CD14-positive monocyte (primary cell): Measurements from ENCODE around the gene PARD6B. TPM values are rescaled to one million over a fixed set of nuclear protein-coding genes. Genes with fewer than 3 reads are reported as not detected.

ENCODE experiments used
- DNase-seq, 3 donors: peaks; one replicate each; pipeline ENCODE4 v3.0.0-alpha.2; 2011 to 2022
- H2AFZ ChIP-seq: 2 replicates; pipeline ENCODE4 v1.6.0; 2012; ENCODE audit warnings: mild to moderate bottlenecking, low read depth, low read length, inconsistent platforms; ENCODE audit not compliant: insufficient read depth, poor library complexity, severe bottlenecking
- H3K27ac ChIP-seq, 2 donors: 1 replicate in 1 of 2; 2 replicates in 1 of 2; pipeline ENCODE4 v1.5.1; 2012 to 2013; ENCODE audit warnings: low read length in 2 of 2, control low read depth in 1 of 2, inconsistent platforms in 1 of 2, low read depth in 1 of 2, mild to moderate bottlenecking in 1 of 2
- H3K27me3 ChIP-seq, 2 donors: one replicate each; pipeline versions ENCODE4 v1.6.0 to v1.6.1; 2011 to 2013; ENCODE audit warnings: low read length in 2 of 2; ENCODE audit not compliant: control insufficient read depth in 2 of 2, insufficient read depth in 2 of 2
- H3K36me3 ChIP-seq, 2 donors: replicated peaks in 1 of 2; 1 replicate in 1 of 2; 2 replicates in 1 of 2; pipeline versions ENCODE4 v1.5.1 to v1.6.1; 2012 to 2013; ENCODE audit warnings: low read length in 2 of 2, control low read depth in 1 of 2, inconsistent platforms in 1 of 2, mild to moderate bottlenecking in 1 of 2; ENCODE audit not compliant: insufficient read depth in 2 of 2, control insufficient read depth in 1 of 2
- H3K4me1 ChIP-seq, 2 donors: 1 replicate in 1 of 2; 2 replicates in 1 of 2; pipeline versions ENCODE4 v1.5.1 to v1.6.1; 2012 to 2013; ENCODE audit warnings: low read length in 2 of 2, control low read depth in 1 of 2, inconsistent platforms in 1 of 2, mild to moderate bottlenecking in 1 of 2, moderate library complexity in 1 of 2; ENCODE audit not compliant: insufficient read depth in 2 of 2, control insufficient read depth in 1 of 2
- H3K4me2 ChIP-seq: replicated peaks from 2 replicates; pipeline ENCODE3; 2012; ENCODE audit warnings: low read length, moderate library complexity, mild to moderate bottlenecking; ENCODE audit not compliant: poor library complexity, severe bottlenecking; ENCODE audit errors: extremely low read depth
- H3K4me3 ChIP-seq, 3 experiments: fragments of 200-600 bp in 1 of 3; sonication (generic) in 1 of 3; replicated peaks in 1 of 3; 1 replicate in 2 of 3; 2 replicates in 1 of 3; pipeline ENCODE4 v1.5.1; 2011 to 2013; ENCODE audit warnings: low read length in 3 of 3, mild to moderate bottlenecking in 3 of 3, control low read depth in 2 of 3, low read depth in 2 of 3, inconsistent platforms in 1 of 3, moderate library complexity in 1 of 3
- H3K79me2 ChIP-seq: 2 replicates; pipeline ENCODE4 v1.6.0; 2012; ENCODE audit warnings: mild to moderate bottlenecking, control low read depth, inconsistent platforms, low read length, moderate library complexity; ENCODE audit not compliant: insufficient read depth
- H3K9ac ChIP-seq: 2 replicates; pipeline ENCODE4 v1.6.0; 2017; ENCODE audit warnings: low read length, mild to moderate bottlenecking; ENCODE audit not compliant: insufficient read depth, poor library complexity, severe bottlenecking
- H3K9me3 ChIP-seq, 2 donors: replicated peaks in 1 of 2; 1 replicate in 1 of 2; 2 replicates in 1 of 2; pipeline versions ENCODE4 v1.5.1 to v1.6.1; 2012 to 2013; ENCODE audit warnings: low read length in 2 of 2, control low read depth in 1 of 2; ENCODE audit not compliant: control insufficient read depth in 1 of 2, insufficient read depth in 1 of 2
- H4K20me1 ChIP-seq: 2 replicates; pipeline ENCODE4 v1.6.0; 2012; ENCODE audit warnings: mild to moderate bottlenecking, low read length, control low read depth, moderate library complexity; ENCODE audit not compliant: insufficient read depth
- H3K27ac Mint-ChIP-seq, 7 donors: one replicate each; pipeline ENCODE4 v1.8.0; 2020; ENCODE audit warnings: mild to moderate bottlenecking in 7 of 7, mixed read lengths in 7 of 7, moderate library complexity in 6 of 7, inconsistent platforms in 2 of 7
- H3K27me3 Mint-ChIP-seq, 3 donors: one replicate each; pipeline ENCODE4 v1.8.0; 2021 to 2022; ENCODE audit warnings: low read depth in 3 of 3, mild to moderate bottlenecking in 3 of 3, mixed read lengths in 3 of 3, moderate library complexity in 3 of 3, inconsistent platforms in 1 of 3
- H3K36me3 Mint-ChIP-seq, 2 donors: one replicate each; pipeline ENCODE4 v1.8.0; 2020; ENCODE audit warnings: mixed read lengths in 2 of 2, inconsistent platforms in 1 of 2, mild to moderate bottlenecking in 1 of 2
- H3K4me1 Mint-ChIP-seq: one replicate; pipeline ENCODE4 v1.8.0; 2020; ENCODE audit warnings: mild to moderate bottlenecking, mixed read lengths
- H3K4me3 Mint-ChIP-seq, 2 donors: one replicate each; pipeline ENCODE4 v1.8.0; 2020; ENCODE audit warnings: mild to moderate bottlenecking in 2 of 2, mixed read lengths in 2 of 2, moderate library complexity in 1 of 2
- H3K9me3 Mint-ChIP-seq, 7 donors: one replicate each; pipeline ENCODE4 v1.8.0; 2020 to 2022; ENCODE audit warnings: mixed read lengths in 7 of 7, mild to moderate bottlenecking in 6 of 7, moderate library complexity in 6 of 7, inconsistent platforms in 2 of 7
- CTCF ChIP-seq: fragments of 200-600 bp; IDR thresholded peaks from one replicate; pipeline ENCODE4 v1.8.0; 2022; ENCODE audit warnings: antibody characterized with exemption, mild to moderate bottlenecking
- WGBS: methylation state at CpG from one replicate; pipeline ENCODE4 v1.1.5; 2013; ENCODE audit warnings: missing lambda C conversion rate; ENCODE audit not compliant: insufficient coverage; 5-methylcytosine and 5-hydroxymethylcytosine counted together
- intact Hi-C, 2 donors: fragments of 100-400 bp; cut with micrococcal nuclease; formaldehyde crosslinking; loops; one replicate each; pipeline versions ENCODE4 v1.15.0 to v1.15.1; 2023
- polyA plus RNA-seq, 3 donors: library from polyadenylated mRNA; depleted of rRNA in 1 of 3; unstranded in 2 of 3; stranded (reverse) in 1 of 3; fragments of 300-500 nt in 2 of 3; fragments of >200 nt in 1 of 3; fragmentation: Illumina TruSeq in 2 of 3; gene quantifications; 1 replicate in 2 of 3; 2 replicates in 1 of 3; pipeline ENCODE4 v1.2.3, GENCODE V29; 2012 to 2021

The PARD6B gene
- polyA plus RNA-seq, 3 donors, result 0.04 to 0.13 (median 0.13) TPM

- Histone ChIP-seq H3K9ac (no peak overlapping the region), H3K27me3 (peaks cover 8 to 9% of the 10 kb centered on the region in 2 donors), H3K36me3 (no peaks in the 10 kb centered on the region), H4K20me1 (no peaks in the 10 kb centered on the region), H3K79me2 (no peaks in the 10 kb centered on the region), H3K4me2 (no peak overlapping the region), H3K4me1 (peaks cover 12 to 19% of the 10 kb centered on the region in 2 donors), H3K27ac (no peak overlapping the region), H3K4me3 (no peak overlapping the region), H2AFZ (no peak overlapping the region), H3K9me3 (no peaks in the 10 kb centered on the region)
- intact Hi-C loops, result no loop called here
- Mint-ChIP-seq H3K4me3 (no peak overlapping the region), H3K9me3 (peaks cover 0 to 3% (median 0%) of the 10 kb centered on the region in 7 donors), H3K27me3 (peaks cover 3 to 26% (median 14%) of the 10 kb centered on the region in 3 donors), H3K4me1 (peaks cover 14% of the 10 kb centered on the region), H3K36me3 (no peaks in the 10 kb centered on the region), H3K27ac (no peak overlapping the region)
- WGBS, result 94% methylated on average over 5 of the region's 8 CpGs
- TF ChIP-seq CTCF, result no peak
- no peak for DNase-seq
Observed at GRCh38 chr20:50727792-50728485, 3.4 kb upstream of the PARD6B start.

DNA sequence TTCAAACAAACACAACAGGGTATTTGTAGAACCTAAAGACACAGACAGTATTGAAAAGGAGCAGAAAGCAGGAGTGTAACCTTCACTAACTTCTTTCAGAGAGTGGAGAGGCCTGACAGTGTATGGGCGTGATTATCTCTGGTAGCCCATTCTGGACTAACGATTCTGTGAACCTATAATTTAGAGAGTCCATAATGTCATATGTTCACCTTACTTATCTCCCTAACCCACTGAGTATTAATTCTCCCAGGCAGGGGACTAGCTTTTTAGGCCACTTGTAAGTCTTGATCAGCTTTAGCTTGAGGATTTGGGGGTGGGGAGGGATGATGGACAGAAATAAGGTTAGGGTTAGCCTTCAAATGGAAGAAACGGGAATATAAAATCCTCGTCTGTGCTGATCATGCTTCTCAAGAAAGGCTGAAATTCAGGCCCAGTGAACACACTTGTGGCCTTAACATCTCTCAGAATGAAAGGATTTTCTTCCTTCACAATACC is 2.8 kb upstream of the PARD6B start:
- no peak for TF ChIP-seq CTCF

More for the DNA sequence above, 2.8 kb upstream of the PARD6B start:
- Histone ChIP-seq H3K4me3 (no peak overlapping the region), H3K9me3 (no peaks in the 10 kb centered on the region), H3K27ac (no peak overlapping the region), H3K27me3 (peaks cover 8 to 9% of the 10 kb centered on the region in 2 donors), H4K20me1 (no peaks in the 10 kb centered on the region), H3K4me2 (no peak overlapping the region), H3K9ac (no peak overlapping the region), H3K4me1 (peaks cover 12 to 19% of the 10 kb centered on the region in 2 donors), H3K36me3 (no peaks in the 10 kb centered on the region), H3K79me2 (no peaks in the 10 kb centered on the region), H2AFZ (no peak overlapping the region)
- H3K4me3 Mint-ChIP-seq, result no peak overlapping the region
- H3K27me3 Mint-ChIP-seq, result peaks cover 3 to 29% (median 15%) of the 10 kb centered on the region in 3 donors
- intact Hi-C loops, result no loop called here
- no peaks in the 10 kb centered on the region for H3K36me3 Mint-ChIP-seq
- no peak for DNase-seq
- no peak overlapping the region for H3K27ac Mint-ChIP-seq
- WGBS, result 100% methylated on average over 1 of the region's 4 CpGs
- H3K9me3 Mint-ChIP-seq, result peaks cover 0 to 3% (median 0%) of the 10 kb centered on the region in 7 donors
- H3K4me1 Mint-ChIP-seq, result peaks cover 14% of the 10 kb centered on the region
